GM19372 (cell line): ENCODE measurements around the gene LGR5.

Experiments used
- ATAC-seq: cut with Tn5 transposase; IDR thresholded peaks from one replicate; pipeline ENCODE4 v1.9.1; 2021; ENCODE audit warnings: mild to moderate bottlenecking, low read depth, moderate library complexity; ENCODE audit not compliant: unreplicated experiment

LGR5 gene

GRCh38 chr12:71584356-71584755 is 144.8 kb downstream of the LGR5 start:
- ATAC-seq = no peak

GRCh38 chr12:71585218-71585617 is 145.6 kb downstream of the LGR5 start:
- no peak for ATAC-seq

- no peak for ATAC-seq
These were observed 147.4 kb downstream of the LGR5 start for GRCh38 chr12:71587012-71587411.

- no peak for ATAC-seq
These were observed 149.9 kb downstream of the LGR5 start for GRCh38 chr12:71589478-71589881.

GRCh38 chr12:71591601-71592000 is 152.0 kb downstream of the LGR5 start:
- ATAC-seq = no peak

- no peak for ATAC-seq
These were observed 153.2 kb downstream of the LGR5 start for GRCh38 chr12:71592841-71593240.

- ATAC-seq = no peak
These were observed 154.8 kb downstream of the LGR5 start for GRCh38 chr12:71594214-71594948.

- no peak for ATAC-seq
These were observed 159.6 kb downstream of the LGR5 start for GRCh38 chr12:71599210-71599609.

- no peak for ATAC-seq
These were observed 161.9 kb downstream of the LGR5 start for GRCh38 chr12:71601546-71601945.

- no peak for ATAC-seq
These were observed 163.4 kb downstream of the LGR5 start for GRCh38 chr12:71602761-71603577.

GRCh38 chr12:71605039-71605438 is 165.4 kb downstream of the LGR5 start:
- ATAC-seq = no peak

- no peak for ATAC-seq
These were observed 168.1 kb downstream of the LGR5 start for GRCh38 chr12:71607494-71608330.

- ATAC-seq = no peak
These were observed 170.6 kb downstream of the LGR5 start for GRCh38 chr12:71610031-71610795.

- no peak for ATAC-seq
These were observed 182.3 kb downstream of the LGR5 start for GRCh38 chr12:71621938-71622337.

GRCh38 chr12:71625476-71625875 is 185.9 kb downstream of the LGR5 start:
- no peak for ATAC-seq

GRCh38 chr12:71626098-71626497 is 186.5 kb downstream of the LGR5 start:
- ATAC-seq = no peak

- no peak for ATAC-seq
These were observed 187.2 kb downstream of the LGR5 start for GRCh38 chr12:71626768-71627167.

- ATAC-seq = no peak
These were observed 187.9 kb downstream of the LGR5 start for GRCh38 chr12:71627438-71628002.
